NCI-H226 (cell line): Measurements from ENCODE around the gene FGF23.

Experiments used
- DNase-seq: peaks from one replicate; pipeline ENCODE4 v3.0.0-alpha.2; 2015

FGF23 gene

GRCh38 chr12:4380332-4380731 is 820 bp upstream of the FGF23 start:
- no peak for DNase-seq

GRCh38 chr12:4378772-4379171 is 740 bp downstream of the FGF23 start:
- DNase-seq = no peak

- DNase-seq = no peak
Observed at GRCh38 chr12:4375449-4375848, 4.1 kb downstream of the FGF23 start.

- no peak for DNase-seq
Observed at GRCh38 chr12:4372653-4373052, 6.9 kb downstream of the FGF23 start.

- no peak for DNase-seq
Observed at GRCh38 chr12:4370265-4370664, 9.2 kb downstream of the FGF23 start.

GRCh38 chr12:4369548-4369947 is 10.0 kb downstream of the FGF23 start:
- DNase-seq = no peak

- DNase-seq = no peak
Observed at GRCh38 chr12:4366090-4366489, 13.4 kb downstream of the FGF23 start.

GRCh38 chr12:4356041-4356327 is 23.5 kb downstream of the FGF23 start:
- no peak for DNase-seq

GRCh38 chr12:4355156-4356040 is 24.1 kb downstream of the FGF23 start:
- no peak for DNase-seq

- DNase-seq = no peak
Observed at GRCh38 chr12:4353785-4354208, 25.7 kb downstream of the FGF23 start.

- DNase-seq = no peak
Observed at GRCh38 chr12:4346931-4347330, 32.6 kb downstream of the FGF23 start.

- no peak for DNase-seq
Observed at GRCh38 chr12:4331842-4332241, 47.7 kb downstream of the FGF23 start.

GRCh38 chr12:4331221-4331620 is 48.3 kb downstream of the FGF23 start:
- DNase-seq = no peak

- no peak for DNase-seq
Observed at GRCh38 chr12:4330203-4330602, 49.3 kb downstream of the FGF23 start.

GRCh38 chr12:4327293-4327692 is 52.2 kb downstream of the FGF23 start:
- DNase-seq = no peak

GRCh38 chr12:4325966-4326365 is 53.5 kb downstream of the FGF23 start:
- DNase-seq = no peak

GRCh38 chr12:4324366-4324765 is 55.1 kb downstream of the FGF23 start:
- DNase-seq = no peak

- no peak for DNase-seq
Observed at GRCh38 chr12:4323396-4323795, 56.1 kb downstream of the FGF23 start.

- no peak for DNase-seq
Observed at GRCh38 chr12:4322726-4323125, 56.8 kb downstream of the FGF23 start.

- peak; percentile 96 for DNase-seq
Observed at GRCh38 chr12:4320853-4321701, 58.4 kb downstream of the FGF23 start, which contains the start of gene TIGAR. TSS of gene TIGAR (plus strand) at chr12:4321213. CDS start at chr12:4321272, 59 bp downstream.

GRCh38 chr12:4320497-4320852 is 59.0 kb downstream of the FGF23 start:
- no peak for DNase-seq
